HG03108 (cell line): Measurements from ENCODE around the gene DOCK3.
"Not testable (repeated sequence)": the region's sequence is repeated elsewhere in the genome, so short reads cannot be mapped to it uniquely, and the experiment has no call there.

Source experiments
- ATAC-seq: cut with Tn5 transposase; IDR thresholded peaks from one replicate; pipeline ENCODE4 v1.9.1; 2021; ENCODE audit warnings: moderate library complexity; ENCODE audit not compliant: unreplicated experiment

DOCK3 gene

DNA sequence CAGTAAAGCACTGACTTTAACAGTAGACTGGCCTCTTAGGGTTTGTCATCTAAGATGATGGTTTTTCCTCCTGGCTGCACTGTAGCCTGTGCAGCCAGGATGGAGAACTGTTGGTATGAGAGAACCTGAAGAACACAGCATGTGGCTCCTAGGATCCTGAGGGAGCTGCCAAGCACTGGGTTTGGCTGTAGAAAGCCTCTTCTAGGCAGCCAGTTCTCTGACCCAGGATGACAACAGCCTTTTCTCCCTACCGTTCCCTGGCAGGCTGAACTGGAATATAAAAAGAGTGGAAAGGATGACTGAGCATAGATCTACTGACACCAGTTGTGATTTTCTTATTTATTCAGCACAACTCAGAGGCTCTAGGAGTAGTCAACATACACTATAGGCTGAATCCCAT, 676.0 kb downstream of the DOCK3 start:
- ATAC-seq = no peak

DNA sequence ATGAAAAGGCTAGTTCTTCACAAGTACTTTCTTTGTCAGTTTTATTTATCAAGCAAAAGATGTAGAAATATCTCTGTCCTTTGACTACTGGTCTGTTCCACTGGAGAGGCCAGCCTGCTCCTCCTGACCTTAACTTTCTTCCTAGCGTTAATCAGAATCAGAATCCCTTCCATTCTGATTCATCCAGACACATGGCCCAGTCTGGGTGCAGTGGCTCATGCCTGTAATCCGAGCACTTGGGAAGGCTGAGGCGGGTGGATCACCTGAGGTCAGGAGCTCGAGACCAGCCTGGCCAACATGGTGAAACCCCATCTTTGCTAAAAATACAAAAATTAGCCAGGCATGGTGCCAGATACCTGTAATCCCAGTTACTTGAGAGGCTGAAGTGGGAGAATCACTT, 678.4 kb downstream of the DOCK3 start:
- ATAC-seq = no peak

DNA sequence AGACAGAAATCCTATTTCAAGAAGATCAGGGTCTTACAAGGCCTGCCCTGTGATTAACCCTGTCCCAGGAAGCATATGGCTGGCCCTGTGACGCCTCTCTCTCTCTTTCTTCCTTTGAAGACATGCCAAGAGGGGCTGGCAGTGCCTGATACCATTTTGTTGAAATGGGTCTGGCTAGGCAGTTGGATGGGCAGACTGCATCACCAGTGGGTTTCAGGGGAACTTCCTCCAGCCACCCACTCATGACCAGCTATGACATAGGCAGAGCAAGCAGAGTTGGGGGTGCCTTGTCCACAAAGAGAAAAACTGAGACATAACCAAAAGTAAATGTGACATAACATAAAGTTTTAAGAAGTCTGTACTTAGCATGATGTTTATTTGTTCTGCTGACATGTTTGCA, 679.0 kb downstream of the DOCK3 start:
- no peak for ATAC-seq

DNA sequence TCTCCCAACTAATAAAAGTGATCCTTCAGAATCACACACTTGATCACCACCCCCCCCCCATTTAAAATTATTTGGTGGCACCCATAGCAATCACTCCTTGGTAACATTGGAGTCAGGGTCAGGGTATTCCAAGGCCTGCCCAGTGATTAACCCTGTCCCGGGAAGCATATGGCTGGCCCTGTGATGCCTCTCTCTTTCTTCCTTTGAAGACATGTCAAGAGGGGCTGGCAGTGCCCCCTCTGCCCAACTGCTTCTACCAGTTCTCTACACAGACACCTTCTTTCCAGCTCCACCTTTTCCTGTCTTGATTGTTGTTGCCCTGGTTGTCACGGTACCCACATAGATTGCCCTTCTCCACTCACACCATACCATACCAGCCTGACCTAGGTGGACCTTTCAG, 679.4 kb downstream of the DOCK3 start:
- ATAC-seq = no peak

DNA sequence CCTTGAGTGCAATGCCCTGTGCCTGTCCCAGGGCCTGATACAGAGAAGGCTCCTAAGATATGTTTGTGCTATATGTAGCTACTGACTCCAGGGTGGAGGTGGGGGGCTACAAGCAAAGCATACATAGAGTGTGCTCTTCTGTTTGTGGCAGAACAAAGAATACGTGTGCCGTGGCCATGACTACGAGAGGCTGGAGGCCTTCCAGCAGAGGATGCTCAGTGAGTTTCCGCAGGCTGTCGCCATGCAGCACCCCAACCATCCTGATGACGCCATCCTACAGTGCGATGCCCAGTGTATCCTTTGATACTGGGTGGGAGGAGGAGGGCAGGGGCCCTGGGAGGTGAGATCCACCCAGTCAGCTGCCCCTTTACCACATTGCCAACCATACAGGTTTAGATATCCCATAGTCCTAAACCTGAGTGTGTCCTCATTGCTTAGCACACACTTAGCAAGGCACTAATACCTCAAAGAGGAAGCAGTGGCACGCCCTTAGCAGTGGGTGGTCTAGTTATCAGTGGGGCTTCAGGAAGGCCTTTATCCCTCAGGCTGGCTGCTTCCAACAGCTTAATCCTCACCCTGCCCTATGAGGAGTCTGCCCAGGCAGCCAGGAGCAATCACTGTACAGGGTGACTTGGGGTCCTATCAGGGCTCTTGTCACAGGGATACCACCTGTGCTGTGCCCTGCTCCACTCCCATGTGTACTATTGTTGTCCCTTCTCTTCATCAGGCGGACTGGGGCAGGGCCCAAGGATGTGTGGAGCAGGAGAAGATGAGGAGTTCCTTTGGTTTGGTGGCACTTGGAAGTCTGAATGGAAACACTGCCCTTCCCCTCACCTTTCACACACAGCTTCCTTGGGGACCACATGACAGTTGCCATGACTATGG, 680.2 kb downstream of the DOCK3 start:
- no peak for ATAC-seq

DNA sequence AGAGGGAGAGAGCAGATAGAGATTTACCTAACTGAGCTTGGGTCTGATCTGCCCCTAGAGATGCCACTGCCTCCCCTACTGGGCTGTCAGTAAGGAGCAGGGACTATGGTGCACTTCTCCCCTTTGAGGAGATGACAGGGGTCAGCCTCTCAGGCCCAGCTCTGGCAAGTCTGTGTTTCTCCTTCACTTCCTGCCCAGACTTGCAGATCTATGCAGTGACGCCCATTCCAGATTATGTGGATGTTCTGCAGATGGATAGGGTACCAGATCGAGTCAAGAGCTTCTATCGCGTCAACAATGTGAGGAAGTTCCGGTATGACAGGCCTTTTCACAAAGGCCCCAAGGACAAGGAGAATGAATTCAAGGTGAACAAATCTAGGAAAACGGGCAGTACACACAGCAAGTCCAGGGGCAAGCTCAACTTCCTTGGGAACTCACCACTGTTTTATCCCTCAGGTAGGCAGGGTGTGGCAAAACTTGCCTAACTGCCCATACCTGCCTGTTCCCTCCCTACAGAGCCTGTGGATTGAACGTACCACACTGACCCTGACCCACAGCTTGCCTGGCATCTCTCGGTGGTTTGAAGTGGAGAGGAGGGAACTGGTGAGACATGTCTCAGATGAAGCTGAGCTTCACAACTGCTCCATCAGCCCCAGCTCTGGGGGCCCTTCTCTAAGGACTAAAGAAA, 681.3 kb downstream of the DOCK3 start:
- no peak for ATAC-seq

DNA sequence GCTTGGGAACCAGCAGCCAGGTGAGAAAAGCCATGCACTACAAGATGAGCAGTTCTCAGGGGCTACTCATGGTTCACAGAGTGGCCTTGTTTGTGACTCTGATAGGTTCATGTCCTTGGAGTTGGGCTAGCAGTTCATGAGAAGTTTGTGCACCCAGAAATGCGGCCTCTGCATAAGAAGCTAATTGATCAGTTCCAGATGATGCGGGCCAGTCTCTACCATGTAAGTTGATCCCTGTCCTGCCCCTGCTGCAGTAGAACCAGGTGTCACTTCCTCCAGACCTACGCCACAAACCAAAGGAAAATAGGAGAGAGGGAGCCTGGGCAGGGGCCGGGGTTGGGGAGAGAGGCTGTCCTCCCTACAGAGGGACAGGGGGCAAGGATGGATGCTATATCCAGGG, 683.1 kb downstream of the DOCK3 start:
- no peak for ATAC-seq

DNA sequence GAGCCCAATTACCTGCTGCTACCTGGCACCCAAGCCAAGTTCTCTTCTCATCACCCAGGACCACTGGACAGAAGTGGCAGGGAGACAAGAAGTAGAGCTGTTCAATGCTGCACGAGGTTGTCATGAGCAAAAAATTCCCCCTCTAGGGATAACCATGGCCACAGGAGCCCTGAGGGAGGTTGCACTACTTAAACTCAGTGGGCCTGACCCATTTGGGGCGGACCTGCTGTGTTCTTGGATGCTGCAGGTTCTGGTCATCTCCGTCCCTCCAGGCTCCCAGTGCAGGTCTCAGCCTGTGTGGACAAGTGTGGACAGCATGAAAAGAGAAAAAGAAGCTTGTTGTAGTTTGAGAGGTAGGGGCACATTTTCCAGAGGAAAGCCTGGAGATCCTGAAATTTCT, 684.3 kb downstream of the DOCK3 start:
- ATAC-seq = no peak

DNA sequence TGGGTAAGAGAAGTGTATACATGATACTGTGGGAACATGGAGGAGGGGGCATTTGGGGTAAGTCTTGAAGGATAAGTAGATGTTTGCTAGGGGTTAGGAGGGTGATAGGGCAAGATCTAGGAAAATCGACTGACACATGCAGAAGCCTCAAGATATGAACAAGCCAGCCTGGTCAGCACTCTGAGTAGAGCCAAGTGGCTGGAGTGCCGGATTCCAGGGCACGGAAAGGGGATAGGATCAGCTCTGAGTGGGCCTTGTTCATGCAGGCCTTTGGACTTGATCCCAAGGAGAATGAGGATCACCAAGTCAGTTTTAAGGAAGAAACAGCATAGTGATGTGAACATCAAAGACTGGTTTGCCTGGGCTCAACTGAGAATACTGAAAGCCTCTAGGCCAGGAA, 686.1 kb downstream of the DOCK3 start:
- no peak for ATAC-seq

DNA sequence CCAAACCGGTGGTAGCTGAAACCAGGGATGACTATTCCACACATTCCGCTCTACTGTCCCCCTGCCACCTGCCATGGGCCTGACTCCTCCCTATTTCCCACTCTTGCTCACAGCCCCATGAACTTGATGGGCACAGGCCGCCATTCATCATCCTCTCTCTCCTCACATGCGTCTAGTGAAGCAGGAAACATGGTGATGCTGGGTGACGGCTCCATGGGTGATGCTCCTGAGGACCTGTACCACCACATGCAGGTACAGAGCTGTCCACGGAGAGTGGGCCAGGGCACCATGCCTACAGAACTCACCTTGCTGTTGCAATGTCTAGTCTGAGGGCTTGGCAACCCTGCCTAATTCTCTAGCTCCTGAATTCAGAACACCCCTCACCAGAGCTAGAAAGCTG, 687.0 kb downstream of the DOCK3 start:
- no peak for ATAC-seq

DNA sequence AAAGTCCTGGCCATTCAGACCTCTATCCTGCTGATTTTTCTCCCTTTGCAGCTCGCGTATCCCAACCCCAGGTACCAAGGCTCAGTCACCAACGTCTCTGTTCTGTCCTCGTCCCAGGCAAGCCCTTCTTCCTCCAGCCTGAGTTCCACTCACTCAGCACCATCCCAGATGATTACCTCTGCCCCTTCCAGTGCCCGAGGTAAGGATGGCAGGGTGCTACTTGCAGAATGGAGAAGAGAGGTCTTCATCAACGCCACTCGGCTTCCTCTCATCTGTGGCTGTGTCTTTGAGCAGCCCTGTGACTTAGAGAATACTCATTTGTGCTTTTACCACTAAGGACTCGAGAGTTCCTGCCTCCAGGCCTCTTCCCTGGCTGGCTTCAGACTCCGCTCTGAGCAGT, 687.7 kb downstream of the DOCK3 start:
- ATAC-seq = no peak

DNA sequence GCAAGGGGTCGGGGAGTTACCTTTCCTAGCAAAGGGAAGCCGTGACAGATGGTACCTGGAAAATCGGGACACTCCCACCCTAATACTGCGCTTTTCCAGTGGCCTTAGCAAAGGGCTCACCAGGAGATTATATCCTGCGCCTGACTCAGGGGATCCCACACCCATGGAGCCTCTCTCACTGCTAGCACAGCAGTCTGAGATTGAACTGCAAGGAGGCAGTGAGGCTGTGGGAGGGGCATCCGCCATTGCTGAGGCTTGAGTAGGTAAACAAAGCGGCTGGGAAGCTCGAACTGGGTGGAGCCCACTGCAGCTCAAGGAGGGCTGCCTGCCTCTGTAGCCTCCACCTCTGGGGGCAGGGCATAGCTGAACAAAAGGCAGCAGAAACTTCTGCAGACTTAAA, 693.5 kb downstream of the DOCK3 start:
- ATAC-seq = not testable (repeated sequence)

DNA sequence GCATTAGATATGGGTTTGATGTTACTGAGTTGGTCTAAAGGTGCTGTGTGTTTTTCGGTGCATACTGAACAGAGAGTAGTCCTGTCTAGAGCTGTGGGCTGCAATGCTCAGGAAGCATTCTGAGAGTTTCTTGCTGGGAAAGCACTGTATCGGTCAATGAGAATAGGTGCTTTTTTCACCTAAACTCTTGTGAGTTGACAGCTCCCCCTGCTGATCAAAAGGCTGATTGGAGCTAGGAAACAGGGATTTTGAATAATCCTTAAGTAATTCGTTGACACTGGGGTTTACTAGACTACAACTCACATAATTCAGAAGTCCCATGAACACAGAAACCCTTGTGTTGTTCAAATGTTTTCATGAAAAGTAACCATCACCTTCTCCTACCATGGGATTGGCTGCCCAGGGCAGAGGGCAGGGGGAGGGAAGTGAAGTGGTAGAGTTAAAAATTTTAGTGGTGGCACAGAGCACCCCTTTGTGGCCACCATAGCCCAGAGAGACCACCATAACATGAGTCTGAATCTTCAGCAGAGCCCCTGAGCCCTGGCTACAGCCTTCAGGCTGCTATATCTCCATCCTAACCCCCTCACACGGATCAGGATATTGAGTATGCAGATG, 697.3 kb downstream of the DOCK3 start:
- ATAC-seq = no peak

DNA sequence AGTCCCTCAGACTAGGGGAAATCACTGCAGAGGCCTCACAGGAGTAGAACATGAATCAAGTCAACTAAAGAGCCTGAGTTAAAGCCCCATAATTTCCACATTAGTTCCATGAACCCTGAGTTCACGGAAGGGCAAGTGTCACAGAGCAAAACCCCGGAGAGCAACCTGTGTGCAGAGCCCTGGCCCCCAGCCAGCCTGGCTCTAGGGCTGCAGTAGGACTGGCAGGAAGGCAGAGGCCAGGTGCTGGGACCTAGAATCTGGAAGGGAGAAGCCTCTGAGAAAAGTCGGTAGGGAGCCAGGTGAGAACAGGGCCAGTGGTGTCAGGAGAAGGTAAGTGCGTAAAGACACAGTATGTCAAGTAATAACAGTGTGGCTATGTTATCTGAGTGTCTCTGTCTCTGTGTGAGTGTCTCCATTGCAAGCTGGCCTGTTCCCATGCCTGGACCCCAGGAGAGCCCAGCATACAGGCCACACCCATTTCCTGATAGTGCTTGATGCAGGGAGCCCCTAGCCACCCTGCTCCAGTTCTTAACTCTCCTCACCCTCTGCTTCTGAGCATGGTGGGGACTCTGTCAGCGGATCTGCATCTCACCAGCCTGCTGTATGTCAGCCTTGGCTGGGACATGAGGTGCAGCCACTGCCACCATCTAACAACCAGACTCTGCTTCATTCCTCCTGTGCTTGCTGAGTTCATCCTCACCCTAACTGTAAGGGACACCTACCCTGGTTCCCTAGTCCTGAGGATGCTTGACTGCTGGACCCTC, 699.1 kb downstream of the DOCK3 start:
- ATAC-seq = no peak

DNA sequence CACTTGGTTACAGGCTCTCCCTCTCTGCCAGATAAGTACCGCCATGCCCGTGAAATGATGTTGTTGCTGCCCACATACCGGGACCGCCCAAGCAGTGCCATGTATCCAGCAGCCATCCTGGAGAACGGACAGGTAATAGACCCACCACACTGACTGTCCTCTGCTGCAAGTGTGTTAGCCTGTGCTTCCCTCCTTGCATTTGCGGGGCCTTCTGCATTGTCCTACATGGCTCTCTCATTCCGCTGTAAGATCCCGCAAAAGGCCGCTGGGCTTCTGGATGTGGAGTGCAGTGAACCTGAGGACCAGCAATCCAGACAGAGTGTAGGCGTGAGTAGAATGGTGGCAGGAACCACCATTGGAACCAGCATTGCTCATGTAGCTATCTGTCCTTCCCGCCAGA, 699.7 kb downstream of the DOCK3 start:
- ATAC-seq = no peak

DNA sequence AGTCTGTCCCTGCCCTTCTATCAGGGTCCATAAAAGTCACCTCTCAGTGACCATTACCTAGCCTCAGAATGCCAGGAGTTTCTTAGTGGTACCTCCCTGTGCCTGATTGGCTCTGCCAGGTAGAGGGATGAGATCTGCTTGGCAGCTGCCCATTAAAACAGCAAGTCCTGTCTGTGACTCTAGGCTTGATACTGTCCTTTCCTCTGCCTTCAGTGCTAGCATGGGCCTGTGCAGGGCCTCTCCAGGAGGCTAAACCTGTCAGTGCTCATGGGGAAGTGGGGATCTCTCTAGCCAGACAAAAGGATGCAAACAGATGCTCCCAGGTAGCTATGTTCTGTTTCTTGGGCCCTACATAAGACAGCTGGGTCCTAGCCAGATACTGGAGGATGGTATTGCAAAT, 700.4 kb downstream of the DOCK3 start:
- no peak for ATAC-seq

DNA sequence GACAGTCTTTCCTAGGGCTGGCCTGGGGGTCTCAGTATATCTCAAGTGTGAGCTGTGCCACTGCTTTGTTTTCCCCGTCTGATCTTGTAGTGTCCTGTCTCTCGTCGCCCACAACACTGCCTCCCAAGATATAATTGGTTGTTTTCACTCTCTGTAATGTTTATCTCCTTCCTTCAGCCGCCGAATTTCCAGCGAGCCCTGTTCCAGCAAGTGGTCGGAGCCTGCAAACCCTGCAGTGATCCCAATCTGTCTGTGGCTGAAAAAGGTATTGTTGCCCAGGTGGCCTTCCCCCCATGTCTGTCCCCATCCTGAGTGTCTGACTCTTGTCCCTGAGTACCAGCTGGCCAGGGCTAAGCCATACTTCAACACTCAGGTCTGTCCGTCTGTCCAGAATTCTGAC, 700.8 kb downstream of the DOCK3 start:
- no peak for ATAC-seq

DNA sequence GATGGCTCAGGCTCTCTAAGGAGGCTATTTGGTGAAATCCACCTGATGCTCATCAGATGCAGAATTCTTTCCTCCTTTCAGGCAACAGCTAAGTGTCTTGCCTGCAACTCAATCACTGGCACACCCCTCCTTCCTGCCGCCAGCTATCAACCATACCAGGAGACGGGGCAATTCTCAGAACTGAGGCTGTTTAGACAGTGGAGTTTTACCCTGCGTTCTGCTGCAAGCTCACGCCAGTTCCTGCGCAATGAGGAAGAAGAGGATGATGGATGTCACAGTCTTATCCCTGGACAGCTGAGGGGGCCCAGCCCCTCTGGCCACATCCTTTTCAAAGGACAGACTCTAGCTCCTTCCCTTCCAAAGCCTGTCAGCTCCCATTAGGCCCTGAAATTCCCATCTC, 703.3 kb downstream of the DOCK3 start:
- no peak for ATAC-seq

DNA sequence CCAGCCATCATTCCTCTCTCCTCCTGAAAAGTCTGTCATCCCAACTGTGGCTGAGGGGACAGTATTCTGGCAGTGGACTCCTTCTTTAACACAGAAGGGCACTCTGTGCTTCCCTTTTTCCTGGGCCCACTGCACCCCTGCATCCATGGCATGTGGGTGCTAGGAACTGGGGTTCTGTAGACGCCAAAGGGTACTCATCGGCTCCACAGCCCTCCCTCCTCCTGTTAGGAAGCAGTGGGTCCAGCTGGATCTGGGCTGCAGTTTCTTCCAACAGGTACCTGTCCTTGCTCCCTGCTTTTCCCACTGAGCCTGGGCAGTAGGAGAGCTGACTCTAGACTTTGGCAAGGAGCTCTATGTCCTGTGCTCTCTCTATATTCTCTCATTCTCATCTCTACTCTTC, 704.0 kb downstream of the DOCK3 start:
- no peak for ATAC-seq

DNA sequence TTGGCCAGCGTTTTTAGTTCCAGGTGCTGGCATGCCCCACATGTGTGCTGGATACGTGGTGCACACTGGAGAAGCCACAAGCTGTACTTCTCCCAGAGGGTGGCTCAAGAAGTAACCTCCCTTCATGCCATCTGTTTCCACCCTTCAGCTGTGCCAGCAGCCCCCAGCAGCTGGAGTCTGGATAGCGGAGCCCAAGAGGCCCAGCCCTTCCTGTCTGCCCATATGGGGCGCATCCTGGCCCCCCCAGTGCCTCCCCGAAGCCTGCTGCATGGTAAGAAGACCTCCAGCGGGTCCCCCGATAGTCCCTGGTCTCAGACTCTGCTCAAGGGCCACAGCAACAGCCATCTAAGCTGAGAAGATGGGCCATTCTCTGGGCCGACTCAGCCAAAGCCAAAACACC, 704.6 kb downstream of the DOCK3 start:
- no peak for ATAC-seq

DNA sequence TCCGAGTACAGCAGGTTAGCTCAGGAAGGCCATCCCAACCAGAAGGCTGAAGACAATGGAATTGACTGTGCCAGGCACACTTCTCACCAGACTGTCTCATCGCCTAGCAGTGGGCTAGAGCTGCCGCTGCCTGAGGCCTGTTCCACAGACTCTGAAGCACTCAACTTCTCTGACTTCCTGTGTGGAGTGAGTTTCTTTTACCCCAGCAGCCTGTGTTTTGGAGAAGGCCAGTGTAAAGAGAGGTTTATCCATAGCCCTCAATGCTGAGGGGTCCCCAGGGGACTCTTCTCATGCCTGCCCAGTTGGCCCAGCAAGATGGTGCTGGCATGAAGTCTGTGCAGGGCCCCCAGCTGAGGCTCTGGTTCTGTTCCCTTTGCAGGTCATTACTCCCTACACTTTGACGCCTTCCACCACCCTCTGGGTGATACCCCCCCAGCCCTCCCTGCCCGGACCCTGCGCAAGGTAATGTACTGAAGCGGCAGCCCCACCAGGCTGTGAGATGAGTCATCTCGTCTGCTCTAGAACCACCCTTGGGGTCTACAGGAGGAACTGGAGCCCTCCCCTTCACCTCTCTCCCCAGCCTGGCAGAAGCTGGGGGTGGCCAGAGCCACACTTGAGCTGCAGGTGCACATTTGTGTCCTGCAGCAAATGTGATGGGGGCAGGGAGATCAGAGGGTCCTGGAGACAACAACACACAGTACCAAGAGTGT, 705.2 kb downstream of the DOCK3 start:
- no peak for ATAC-seq
